Smooth muscle cell (in vitro differentiated cells): ENCODE results near the gene TRNP1. TPM values are rescaled to one million over a fixed set of nuclear protein-coding genes. Genes with fewer than 3 reads are reported as not detected.

Source experiments
- DNase-seq: peaks from one replicate; lab custom pipeline; 2025; ENCODE audit not compliant: unreplicated experiment; lab: John Stamatoyannopoulos, UW
- H2AFZ ChIP-seq: fragments of 200-600 bp; sonication (generic); 2 replicates; pipeline ENCODE4 v1.6.0; 2016; ENCODE audit warnings: antibody characterized with exemption, low read depth, mild to moderate bottlenecking
- H3F3A ChIP-seq: fragments of 200-600 bp; sonication (generic); 2 replicates; pipeline ENCODE4 v1.6.0; 2017; ENCODE audit warnings: antibody characterized with exemption, low read depth
- H3K27ac ChIP-seq: fragments of 200-600 bp; sonication (generic); 2 replicates; pipeline ENCODE4 v1.5.1; 2016; ENCODE audit warnings: low read depth, mild to moderate bottlenecking
- H3K27me3 ChIP-seq: fragments of 200-600 bp; sonication (generic); 2 replicates; pipeline ENCODE4 v1.6.1; 2016; ENCODE audit warnings: low read depth, mild to moderate bottlenecking
- H3K36me3 ChIP-seq: fragments of 200-600 bp; sonication (generic); 2 replicates; pipeline ENCODE4 v1.5.1; 2016; ENCODE audit warnings: low read depth
- H3K4me1 ChIP-seq: fragments of 200-600 bp; sonication (generic); 2 replicates; pipeline ENCODE4 v1.5.1; 2016; ENCODE audit warnings: low read depth
- H3K4me2 ChIP-seq: fragments of 200-600 bp; sonication (generic); 2 replicates; pipeline ENCODE4 v1.6.0; 2016; ENCODE audit warnings: mild to moderate bottlenecking
- H3K4me3 ChIP-seq: fragments of 200-600 bp; sonication (generic); 2 replicates; pipeline ENCODE4 v1.5.1; 2016; ENCODE audit warnings: mild to moderate bottlenecking
- H3K79me2 ChIP-seq: fragments of 200-600 bp; sonication (generic); 2 replicates; pipeline ENCODE4 v1.6.0; 2016; ENCODE audit warnings: low read depth, mild to moderate bottlenecking
- H3K9ac ChIP-seq: fragments of 200-600 bp; sonication (generic); 2 replicates; pipeline ENCODE4 v1.6.0; 2016; ENCODE audit warnings: low read depth
- H3K9me3 ChIP-seq: fragments of 200-600 bp; sonication (generic); replicated peaks from 2 replicates; pipeline ENCODE4 v1.5.1; 2016; ENCODE audit warnings: low read depth
- H4K20me1 ChIP-seq: fragments of 200-600 bp; sonication (generic); 2 replicates; pipeline ENCODE4 v1.6.0; 2016; ENCODE audit warnings: low read depth
- CTCF ChIP-seq: fragments of 200-600 bp; sonication (generic); IDR thresholded peaks from 2 replicates; pipeline ENCODE4 v1.5.1; 2017; ENCODE audit warnings: borderline replicate concordance, mild to moderate bottlenecking, antibody characterized with exemption; ENCODE audit not compliant: insufficient read depth, poor library complexity, severe bottlenecking
- WGBS: methylation state at CpG from one replicate; pipeline ENCODE4 v1.1.7; 2016; ENCODE audit warnings: low lambda C conversion rate; 5-methylcytosine and 5-hydroxymethylcytosine counted together
- polyA plus RNA-seq: library from polyadenylated mRNA; unstranded; fragments of >200 nt; fragmentation: Nextera tagmentation; extraction: Ambion mirVana; gene quantifications from 2 replicates; pipeline ENCODE4 v1.2.1, GENCODE V29; 2016
- total RNA-seq: library from RNA; depleted of rRNA; stranded (reverse); fragments of >200 nt; gene quantifications from 2 replicates; pipeline ENCODE4 v1.2.3, GENCODE V29; 2014

TRNP1 gene
- total and polyA plus RNA-seq, 2 experiments from 2014 or later = 4.4 to 18.6 TPM

- Histone ChIP-seq H3K79me2 (no peaks in the 10 kb centered on the region), H2AFZ (no peak overlapping the region), H3K27me3 (no peaks in the 10 kb centered on the region), H3K4me2 (peak overlapping the region; percentile 20), H3K4me1 (peaks cover 23% of the 10 kb centered on the region), H3F3A (peaks cover 4% of the 10 kb centered on the region), H3K4me3 (no peak overlapping the region), H3K36me3 (no peaks in the 10 kb centered on the region), H3K9me3 (no peaks in the 10 kb centered on the region), H4K20me1 (no peaks in the 10 kb centered on the region), H3K27ac (peak overlapping the region; percentile 74), H3K9ac (peak overlapping the region; percentile 54)
- WGBS = 53% methylated on average over 6 of the region's 6 CpGs
- no peak for TF ChIP-seq CTCF
- DNase-seq = no peak
Observed at GRCh38 chr1:27009601-27010197, 16.2 kb downstream of the TRNP1 start.

- Histone ChIP-seq H3K36me3 (no peaks in the 10 kb centered on the region), H3K4me3 (peak overlapping the region; percentile 28), H3K9ac (peak overlapping the region; percentile 54), H3K9me3 (no peaks in the 10 kb centered on the region), H4K20me1 (no peaks in the 10 kb centered on the region), H3K27ac (peak overlapping the region; percentile 74), H3K4me2 (peak overlapping the region; percentile 60), H3F3A (peaks cover 4% of the 10 kb centered on the region), H3K27me3 (no peaks in the 10 kb centered on the region), H3K79me2 (no peaks in the 10 kb centered on the region), H3K4me1 (peaks cover 18% of the 10 kb centered on the region), H2AFZ (no peak overlapping the region)
- DNase-seq = no peak
- 42% methylated on average over 5 of the region's 5 CpGs for WGBS
- no peak for TF ChIP-seq CTCF
Observed at GRCh38 chr1:27010226-27010994, 16.9 kb downstream of the TRNP1 start.

GRCh38 chr1:27011058-27011764 is 17.7 kb downstream of the TRNP1 start:
- peak overlapping the region; percentile 74 for H3K27ac ChIP-seq

More at GRCh38 chr1:27011058-27011764, 17.7 kb downstream of the TRNP1 start:
- Histone ChIP-seq H3K9me3 (no peaks in the 10 kb centered on the region), H3K4me3 (peak overlapping the region; percentile 40), H3K79me2 (no peaks in the 10 kb centered on the region), H3K4me2 (peak overlapping the region; percentile 60), H3F3A (peaks cover 4% of the 10 kb centered on the region), H3K36me3 (no peaks in the 10 kb centered on the region), H3K27me3 (no peaks in the 10 kb centered on the region), H4K20me1 (no peaks in the 10 kb centered on the region), H3K9ac (peak overlapping the region; percentile 54), H3K4me1 (peaks cover 18% of the 10 kb centered on the region), H2AFZ (no peak overlapping the region)
- WGBS = 13% methylated on average over 15 of the region's 15 CpGs
- TF ChIP-seq CTCF = no peak
- no peak for DNase-seq
